H1 (cell line): Measurements from ENCODE around the gene CEP95. TPM values are rescaled to one million over a fixed set of nuclear protein-coding genes. Genes with fewer than 3 reads are reported as not detected.

Experiments
- CTCF ChIA-PET: fragments of 300-600 bp; sonication (Branson Sonifier 250); formaldehyde crosslinking; loops from one replicate; lab custom pipeline; 2021; ENCODE audit not compliant: partially characterized antibody; lab: Charles Lee
- POLR2A ChIA-PET: fragments of 300-600 bp; sonication (Branson Sonifier 250); formaldehyde crosslinking; loops from one replicate; lab custom pipeline; 2021; ENCODE audit warnings: inconsistent platforms; ENCODE audit not compliant: partially characterized antibody; lab: Charles Lee
- DNase-seq, 2 experiments: peaks; one replicate each; pipeline versions ENCODE4 v3.0.0 to v3.0.0-alpha.2; 2010 to 2022; ENCODE audit warnings: low spot score in 2 of 2, low read depth in 1 of 2, mixed read lengths in 1 of 2
- FAIRE-seq: peaks from 2 replicates; lab custom pipeline; 2011; peaks lifted over from hg19 to GRCh38; lab: Jason Lieb, UNC
- H2AFZ ChIP-seq: 2 replicates; pipeline ENCODE4 v1.8.1; 2012; ENCODE audit warnings: low read length, inconsistent platforms
- H2AK5ac ChIP-seq: 2 replicates; pipeline ENCODE4 v1.6.1; 2013; ENCODE audit warnings: low read depth, low read length
- H2BK120ac ChIP-seq: replicated peaks from 2 replicates; pipeline ENCODE3; 2013; ENCODE audit warnings: low read depth, low read length, inconsistent platforms
- H2BK12ac ChIP-seq: 2 replicates; pipeline ENCODE4 v1.6.1; 2013; ENCODE audit warnings: low read depth, low read length
- H2BK15ac ChIP-seq: 2 replicates; pipeline ENCODE4 v1.6.1; 2013; ENCODE audit warnings: low read length
- H2BK20ac ChIP-seq: 2 replicates; pipeline ENCODE4 v1.6.1; 2013; ENCODE audit warnings: low read length
- H2BK5ac ChIP-seq: 2 replicates; pipeline ENCODE4 v1.6.1; 2013; ENCODE audit warnings: low read depth, low read length
- H3K14ac ChIP-seq: 2 replicates; pipeline ENCODE4 v1.6.1; 2013; ENCODE audit warnings: inconsistent platforms; ENCODE audit not compliant: insufficient read length
- H3K18ac ChIP-seq: 2 replicates; pipeline ENCODE4 v1.6.1; 2013; ENCODE audit warnings: low read length; ENCODE audit errors: extremely low read depth
- H3K23ac ChIP-seq: 2 replicates; pipeline ENCODE4 v1.6.1; 2013; ENCODE audit warnings: inconsistent platforms; ENCODE audit not compliant: insufficient read length
- H3K23me2 ChIP-seq: 2 replicates; pipeline ENCODE4 v1.6.1; 2013; ENCODE audit warnings: low read depth, low read length
- H3K27ac ChIP-seq: 2 replicates; pipeline ENCODE4 v1.6.1; 2011; ENCODE audit warnings: low read depth, low read length, inconsistent platforms
- H3K27me3 ChIP-seq, 4 experiments: replicated peaks in 1 of 4; 1 replicate in 1 of 4; 2 replicates in 3 of 4; pipeline versions ENCODE4 v1.6.1 to v1.8.1; 2011 to 2013; ENCODE audit warnings: low read length in 3 of 4, mild to moderate bottlenecking in 3 of 4, inconsistent platforms in 2 of 4, mixed read lengths in 2 of 4, moderate library complexity in 1 of 4; ENCODE audit not compliant: control insufficient read depth in 3 of 4, insufficient read depth in 3 of 4; ENCODE audit errors: extremely low read depth in 1 of 4
- H3K36me3 ChIP-seq, 4 experiments: 2 replicates each; pipeline versions ENCODE4 v1.6.1 to v1.8.1; 2011 to 2013; ENCODE audit warnings: mild to moderate bottlenecking in 4 of 4, low read length in 3 of 4, moderate library complexity in 2 of 4, control low read depth in 1 of 4, inconsistent platforms in 1 of 4; ENCODE audit not compliant: insufficient read depth in 4 of 4, control insufficient read depth in 2 of 4
- H3K4ac ChIP-seq: replicated peaks from 2 replicates; pipeline ENCODE3; 2013; ENCODE audit warnings: low read length, low read depth, mixed read lengths, inconsistent platforms; ENCODE audit not compliant: insufficient read length
- H3K4me1 ChIP-seq, 4 experiments: replicated peaks in 1 of 4; 1 replicate in 1 of 4; 2 replicates in 3 of 4; pipeline versions ENCODE4 v1.6.1 to v1.8.1; 2011 to 2013; ENCODE audit warnings: low read length in 3 of 4, inconsistent platforms in 2 of 4, mixed read lengths in 1 of 4; ENCODE audit not compliant: insufficient read depth in 4 of 4, control insufficient read depth in 3 of 4
- H3K4me2 ChIP-seq, 2 experiments: 2 replicates each; pipeline versions ENCODE4 v1.6.1 to v1.8.1; 2011 to 2013; ENCODE audit warnings: low read depth in 2 of 2, low read length in 2 of 2, control low read depth in 1 of 2, inconsistent platforms in 1 of 2, mild to moderate bottlenecking in 1 of 2; ENCODE audit not compliant: insufficient read depth in 1 of 2
- H3K4me3 ChIP-seq, 4 experiments: fragments of 200-600, 300-600 bp in 1 of 4; sonication (generic), shearing (Covaris generic), sonication (Bioruptor Twin) in 1 of 4; 2 replicates each; pipeline versions ENCODE4 v1.5.1 to v1.8.1; 2011 to 2016; ENCODE audit warnings: low read length in 4 of 4, low read depth in 3 of 4, control low read depth in 2 of 4, inconsistent platforms in 2 of 4, mild to moderate bottlenecking in 2 of 4, mixed read lengths in 1 of 4, moderate library complexity in 1 of 4; ENCODE audit not compliant: insufficient read depth in 2 of 4; ENCODE audit errors: extremely low read depth in 1 of 4
- H3K56ac ChIP-seq: replicated peaks from 2 replicates; pipeline ENCODE3; 2013; ENCODE audit warnings: low read depth, mild to moderate bottlenecking, mixed read lengths, low read length, inconsistent platforms; ENCODE audit not compliant: insufficient read length
- H3K79me1 ChIP-seq: 2 replicates; pipeline ENCODE4 v1.6.1; 2013; ENCODE audit warnings: low read depth, low read length, control low read depth
- H3K79me2 ChIP-seq, 2 experiments: 2 replicates each; pipeline versions ENCODE4 v1.6.1 to v1.8.1; 2012 to 2013; ENCODE audit warnings: low read length in 2 of 2, mild to moderate bottlenecking in 2 of 2, inconsistent platforms in 1 of 2; ENCODE audit not compliant: insufficient read depth in 2 of 2, control insufficient read depth in 1 of 2
- H3K9ac ChIP-seq, 4 experiments: replicated peaks in 1 of 4; 1 replicate in 1 of 4; 2 replicates in 3 of 4; pipeline versions ENCODE4 v1.6.1 to v1.8.1; 2011 to 2013; ENCODE audit warnings: low read depth in 3 of 4, low read length in 3 of 4, control low read depth in 2 of 4, mild to moderate bottlenecking in 2 of 4, moderate library complexity in 2 of 4, inconsistent platforms in 1 of 4; ENCODE audit errors: extremely low read depth in 1 of 4
- H3K9me3 ChIP-seq, 2 experiments: 2 replicates each; pipeline versions ENCODE4 v1.6.1 to v1.8.1; 2012 to 2013; ENCODE audit warnings: mild to moderate bottlenecking in 2 of 2, moderate library complexity in 2 of 2, control low read depth in 1 of 2, inconsistent platforms in 1 of 2, low read depth in 1 of 2, low read length in 1 of 2, mixed read lengths in 1 of 2; ENCODE audit not compliant: insufficient read depth in 2 of 2
- H4K20me1 ChIP-seq, 2 experiments: replicated peaks in 1 of 2; 2 replicates each; pipeline versions ENCODE3 to v1.8.1; 2011 to 2013; ENCODE audit warnings: inconsistent platforms in 2 of 2, low read length in 2 of 2, mild to moderate bottlenecking in 1 of 2; ENCODE audit not compliant: insufficient read depth in 2 of 2, control insufficient read depth in 1 of 2
- H4K5ac ChIP-seq: 2 replicates; pipeline ENCODE4 v1.6.1; 2013; ENCODE audit warnings: low read length, low read depth, mixed read lengths, inconsistent platforms; ENCODE audit not compliant: insufficient read length
- H4K8ac ChIP-seq: 2 replicates; pipeline ENCODE4 v1.8.0; 2013; ENCODE audit warnings: mild to moderate bottlenecking, moderate library complexity, low read length, inconsistent platforms; ENCODE audit not compliant: insufficient read depth; ENCODE audit errors: extremely low read depth
- H4K91ac ChIP-seq: replicated peaks from 2 replicates; pipeline ENCODE3; 2013; ENCODE audit warnings: low read length, mixed read lengths, inconsistent platforms; ENCODE audit not compliant: insufficient read length
- CBX8 ChIP-seq: fragments of 300-800, 300-1000 bp; sonication (generic); IDR thresholded peaks from 2 replicates; pipeline ENCODE4 v1.7.1; 2016; ENCODE audit warnings: low read depth, low read length, borderline replicate concordance
- MAFK ChIP-seq: IDR thresholded peaks from 2 replicates; pipeline ENCODE4 v1.6.1; 2012; ENCODE audit warnings: low read depth, mild to moderate bottlenecking, improper control_type of control experiment, low read length
- RBBP5 ChIP-seq: IDR thresholded peaks from 2 replicates; pipeline ENCODE4 v1.7.1; 2012; ENCODE audit warnings: low read depth, mild to moderate bottlenecking, inconsistent platforms, low read length, moderate library complexity, borderline replicate concordance
- TBP ChIP-seq: IDR thresholded peaks from 2 replicates; pipeline ENCODE4 v1.6.1; 2011; ENCODE audit warnings: low read depth, low read length, improper control_type of control experiment
- WGBS, 2 experiments: shearing (Covaris generic) in 1 of 2; methylation state at CpG; one replicate each; pipeline versions ENCODE4 v1.1.6 to v1.1.7; 2013 to 2015; ENCODE audit warnings: low lambda C conversion rate in 2 of 2, mixed read lengths in 2 of 2, inconsistent platforms in 1 of 2, low coverage in 1 of 2, missing lambda C conversion rate in 1 of 2; ENCODE audit not compliant: insufficient replicate concordance in 2 of 2, insufficient coverage in 1 of 2, insufficient read length in 1 of 2; ENCODE audit errors: extremely low coverage in 1 of 2, missing lambda C conversion rate in 1 of 2; 5-methylcytosine and 5-hydroxymethylcytosine counted together
- polyA plus RNA-seq, 7 experiments: library from polyadenylated mRNA; depleted of rRNA in 3 of 7; stranded (reverse) in 5 of 7; unstranded in 2 of 7; fragments of >200 nt in 5 of 7; fragments of 200-250 nt in 2 of 7; gene quantifications; 1 replicate in 5 of 7; 2 replicates in 1 of 7; 4 replicates in 1 of 7; pipeline versions ENCODE4 v1.2.1 to v1.2.3, GENCODE V29; 2011 to 2013; ENCODE audit warnings: missing spikeins in 2 of 7, mixed read lengths in 2 of 7
- total RNA-seq: library from RNA; stranded (reverse); fragmentation: NEBNext Ultra II Directional; extraction: Animal tissue kit (Norgen Biotek cat#: 25700); gene quantifications from 2 replicates; pipeline ENCODE4 v1.2.1, GENCODE V29; 2021

Gene CEP95
- total and polyA plus RNA-seq, 2 of the 8 experiments (the other 6 are each of a cell fraction or from before 2014, with no cell fraction given): 22.3 to 51.5 TPM

- Histone ChIP-seq H3K4me2 (no peak overlapping the region), H4K5ac (no peak overlapping the region), H3K79me1 (no peaks in the 10 kb centered on the region), H2BK120ac (no peak overlapping the region), H3K27ac (no peak overlapping the region), H3K18ac (no peak overlapping the region), H3K56ac (no peak overlapping the region), H3K79me2 (no peaks in the 10 kb centered on the region), H3K23me2 (no peaks in the 10 kb centered on the region), H2BK15ac (no peak overlapping the region), H4K8ac (no peak overlapping the region), H3K4ac (no peak overlapping the region), H3K4me1 (peaks cover 0 to 4% (median 0%) of the 10 kb centered on the region in 4 experiments; a peak in 2 of 7 replicates), H2BK20ac (no peak overlapping the region), H4K20me1 (peaks cover 0 to 2% of the 10 kb centered on the region in 2 experiments), H3K36me3 (peaks cover 0 to 28% (median 1%) of the 10 kb centered on the region in 4 experiments; a peak in 1 of 8 replicates), H2AFZ (no peak overlapping the region), H4K91ac (no peak overlapping the region), H3K14ac (no peak overlapping the region), H3K9ac (no peak overlapping the region), H3K9me3 (no peaks in the 10 kb centered on the region), H3K27me3 (no peaks in the 10 kb centered on the region), H2BK5ac (no peak overlapping the region), H2BK12ac (no peak overlapping the region), H2AK5ac (no peak overlapping the region), H3K23ac (no peak overlapping the region), H3K4me3 (no peak overlapping the region)
- DNase-seq: no peak
- 80% methylated on average over 2 of the region's 2 CpGs; no CpG with 5 or more reads in 1 of the 2 experiments for WGBS, 2 experiments
- POLR2A ChIA-PET: interaction anchor here (0.9 to 8.5 kb wide), 3 partner anchors 14 to 39 kb away, joined by 3 to 75 read pairs (median 3); partner anchors contain the start of genes CEP95 and DDX5
- FAIRE-seq: no peak
- CTCF ChIA-PET: interaction anchor here (0.6 to 2.3 kb wide), 4 partner anchors 10 to 242 kb away, joined by 3 to 7 read pairs (median 4); no protein-coding TSS in a partner anchor
- peak; percentile 36; the same call in 1 of the 2 replicates for TF ChIP-seq MAFK
- no peak for TF ChIP-seq RBBP5
- TF ChIP-seq CBX8: no peak
- no peak for TF ChIP-seq TBP
Observed at GRCh38 chr17:64544742-64545141, 38.0 kb downstream of the CEP95 start.
